Choroid plexus epithelial cell (primary cell): ENCODE results near the gene CST6.

Source experiments
- DNase-seq: peaks from one replicate; pipeline ENCODE4 v3.0.0-alpha.2; 2010; ENCODE audit warnings: low read depth
- H3K4me3 ChIP-seq: 2 replicates; pipeline ENCODE4 v1.5.1; 2011; ENCODE audit warnings: low read depth, mild to moderate bottlenecking, control low read depth, low read length, moderate library complexity
- TF ChIP-seq, protein P1 (sequence below): conservative IDR thresholded peaks from 2 replicates; pipeline ENCODE4 v1.5.1; 2011; ENCODE audit warnings: low read depth, mild to moderate bottlenecking, control low read depth, inconsistent platforms, low read length, moderate library complexity

CST6 gene

DNA sequence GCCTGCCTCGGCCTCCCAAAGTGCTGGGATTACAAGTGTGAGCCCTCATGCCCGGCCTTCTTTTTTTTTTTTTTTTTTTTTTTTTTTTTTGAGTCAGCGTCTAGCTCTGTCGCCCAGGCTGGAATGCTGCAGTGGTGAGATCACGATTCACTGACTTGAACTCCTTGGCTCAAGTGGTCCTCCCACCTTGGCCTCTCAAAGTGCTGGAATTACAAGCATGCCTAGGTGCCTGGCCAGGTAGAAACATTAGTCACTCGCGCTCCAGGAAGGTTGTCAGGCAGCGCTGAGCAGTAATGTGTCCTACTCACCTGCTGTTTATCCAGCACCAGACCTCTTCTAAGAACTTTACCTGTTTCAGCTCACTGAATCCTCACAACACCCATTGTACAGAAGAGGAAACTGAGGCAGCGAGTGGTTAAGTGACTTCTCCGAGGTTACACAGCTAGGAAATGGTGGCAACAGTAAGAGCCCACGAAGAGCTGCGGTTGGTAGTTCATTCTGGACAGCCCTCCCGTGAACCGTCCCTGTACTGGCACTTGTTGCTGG, 496 bp upstream of the CST6 start:
- peak; percentile 36 for DNase-seq
- TF ChIP-seq, protein P1, sequence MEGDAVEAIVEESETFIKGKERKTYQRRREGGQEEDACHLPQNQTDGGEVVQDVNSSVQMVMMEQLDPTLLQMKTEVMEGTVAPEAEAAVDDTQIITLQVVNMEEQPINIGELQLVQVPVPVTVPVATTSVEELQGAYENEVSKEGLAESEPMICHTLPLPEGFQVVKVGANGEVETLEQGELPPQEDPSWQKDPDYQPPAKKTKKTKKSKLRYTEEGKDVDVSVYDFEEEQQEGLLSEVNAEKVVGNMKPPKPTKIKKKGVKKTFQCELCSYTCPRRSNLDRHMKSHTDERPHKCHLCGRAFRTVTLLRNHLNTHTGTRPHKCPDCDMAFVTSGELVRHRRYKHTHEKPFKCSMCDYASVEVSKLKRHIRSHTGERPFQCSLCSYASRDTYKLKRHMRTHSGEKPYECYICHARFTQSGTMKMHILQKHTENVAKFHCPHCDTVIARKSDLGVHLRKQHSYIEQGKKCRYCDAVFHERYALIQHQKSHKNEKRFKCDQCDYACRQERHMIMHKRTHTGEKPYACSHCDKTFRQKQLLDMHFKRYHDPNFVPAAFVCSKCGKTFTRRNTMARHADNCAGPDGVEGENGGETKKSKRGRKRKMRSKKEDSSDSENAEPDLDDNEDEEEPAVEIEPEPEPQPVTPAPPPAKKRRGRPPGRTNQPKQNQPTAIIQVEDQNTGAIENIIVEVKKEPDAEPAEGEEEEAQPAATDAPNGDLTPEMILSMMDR = no peak
- no peak overlapping the region for H3K4me3 ChIP-seq

DNA sequence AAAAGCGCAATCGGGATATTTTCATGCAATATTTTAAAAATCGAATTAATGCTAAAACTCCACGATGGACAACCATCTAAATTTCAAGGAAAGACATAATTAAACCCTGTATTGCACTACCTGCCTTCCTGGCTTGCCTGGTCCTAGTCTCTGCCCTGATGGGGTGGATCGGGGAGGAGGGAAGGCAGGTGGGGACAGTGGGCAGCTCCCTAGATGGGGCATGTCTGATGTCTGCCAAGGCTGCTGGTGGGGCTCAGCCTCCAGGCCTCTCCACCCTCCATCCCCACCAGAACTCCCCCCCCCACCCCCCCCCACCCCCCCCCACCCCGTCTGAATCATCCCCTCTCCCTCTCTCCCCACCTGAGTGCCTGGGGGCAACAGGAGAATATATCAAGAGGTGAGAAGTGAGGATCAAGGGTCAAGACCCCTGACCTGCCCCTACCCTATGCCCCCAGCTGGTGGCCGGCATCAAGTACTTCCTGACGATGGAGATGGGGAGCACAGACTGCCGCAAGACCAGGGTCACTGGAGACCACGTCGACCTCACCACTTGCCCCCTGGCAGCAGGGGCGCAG, 650 bp downstream of the CST6 start:
- no peak for DNase-seq
- no peak overlapping the region for H3K4me3 ChIP-seq
- TF ChIP-seq, protein P1 = no peak

DNA sequence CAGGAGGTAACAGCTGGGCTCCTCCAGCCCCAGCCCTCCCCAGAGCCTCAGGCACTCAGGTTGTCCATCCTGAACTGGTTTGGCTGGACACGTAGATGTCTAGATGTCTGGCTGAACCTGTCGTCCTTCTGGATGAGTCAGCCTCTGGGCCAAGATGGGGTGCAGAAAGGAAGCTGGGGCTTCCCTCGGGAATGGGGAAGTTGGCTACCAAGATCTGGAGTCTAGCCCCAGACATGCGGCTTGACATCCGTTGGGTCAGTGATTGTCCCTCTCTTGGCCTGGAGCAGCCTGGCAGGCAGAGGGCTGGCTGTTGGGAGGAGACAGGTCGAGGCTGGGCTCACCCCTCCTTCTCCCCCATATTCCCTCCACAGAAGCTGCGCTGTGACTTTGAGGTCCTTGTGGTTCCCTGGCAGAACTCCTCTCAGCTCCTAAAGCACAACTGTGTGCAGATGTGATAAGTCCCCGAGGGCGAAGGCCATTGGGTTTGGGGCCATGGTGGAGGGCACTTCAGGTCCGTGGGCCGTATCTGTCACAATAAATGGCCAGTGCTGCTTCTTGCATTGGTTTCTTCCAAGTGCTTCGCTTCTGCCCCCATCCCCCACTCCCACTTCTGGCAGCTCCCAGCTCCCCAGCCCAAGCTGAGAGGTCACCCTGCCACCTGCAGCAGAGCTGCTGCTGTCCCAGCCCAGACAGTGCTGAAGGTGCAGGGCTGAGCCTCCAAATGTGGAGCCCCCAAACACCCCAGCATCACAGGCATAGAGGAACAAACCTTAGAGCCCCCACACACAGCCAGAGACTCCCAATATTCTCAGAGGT, 1.3 kb downstream of the CST6 start:
- DNase-seq = no peak
- TF ChIP-seq, protein P1 = no peak
- no peak overlapping the region for H3K4me3 ChIP-seq

DNA sequence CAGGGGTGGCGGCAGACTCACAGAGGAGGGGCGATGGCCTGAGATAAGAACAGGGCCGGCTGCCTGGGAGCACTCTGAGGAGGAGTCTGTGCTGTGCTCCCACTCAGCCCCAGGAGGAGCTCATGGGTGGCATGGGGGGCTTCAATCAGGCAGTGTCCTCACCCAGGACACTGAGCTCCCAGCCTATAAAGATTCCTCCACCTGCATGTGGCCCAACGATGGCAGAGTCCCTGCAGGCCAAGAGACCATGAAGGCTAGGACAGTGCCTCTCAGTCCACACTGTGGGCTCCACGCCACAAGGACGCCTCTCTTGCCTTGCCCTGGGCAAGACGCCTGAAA, 1.9 kb downstream of the CST6 start:
- no peak overlapping the region for H3K4me3 ChIP-seq
- TF ChIP-seq, protein P1 = no peak
- no peak for DNase-seq

DNA sequence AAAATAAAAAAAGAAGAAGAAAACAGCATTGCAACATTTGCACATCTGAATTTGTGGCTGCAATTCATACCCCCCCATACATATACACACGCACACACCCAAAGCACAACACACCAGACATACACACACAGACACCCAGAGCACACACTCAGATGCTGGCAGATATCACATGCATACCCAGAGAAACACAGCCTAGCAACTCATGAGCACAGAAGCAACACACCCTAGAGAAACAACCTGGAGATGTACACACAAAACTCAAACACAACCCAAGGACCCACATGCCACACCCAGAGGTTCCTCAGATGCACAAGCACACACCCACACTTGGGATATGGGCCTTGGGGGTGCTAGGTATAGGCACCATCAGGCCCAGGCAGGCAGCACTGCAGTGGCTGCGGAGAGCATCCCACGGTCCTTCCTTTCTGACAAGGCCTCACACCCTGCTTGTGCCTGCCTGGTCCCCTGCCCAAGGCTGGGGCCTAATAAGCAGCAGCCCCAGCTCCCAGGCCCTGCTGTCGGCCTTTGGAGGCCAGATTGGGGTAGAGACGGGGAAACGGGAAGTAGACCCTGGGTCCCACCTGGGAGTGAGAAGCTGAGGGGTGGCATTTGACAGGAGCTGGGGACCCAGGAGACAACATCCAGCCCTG, 3.1 kb downstream of the CST6 start:
- DNase-seq = no peak
- TF ChIP-seq, protein P1 = no peak
- no peak overlapping the region for H3K4me3 ChIP-seq

DNA sequence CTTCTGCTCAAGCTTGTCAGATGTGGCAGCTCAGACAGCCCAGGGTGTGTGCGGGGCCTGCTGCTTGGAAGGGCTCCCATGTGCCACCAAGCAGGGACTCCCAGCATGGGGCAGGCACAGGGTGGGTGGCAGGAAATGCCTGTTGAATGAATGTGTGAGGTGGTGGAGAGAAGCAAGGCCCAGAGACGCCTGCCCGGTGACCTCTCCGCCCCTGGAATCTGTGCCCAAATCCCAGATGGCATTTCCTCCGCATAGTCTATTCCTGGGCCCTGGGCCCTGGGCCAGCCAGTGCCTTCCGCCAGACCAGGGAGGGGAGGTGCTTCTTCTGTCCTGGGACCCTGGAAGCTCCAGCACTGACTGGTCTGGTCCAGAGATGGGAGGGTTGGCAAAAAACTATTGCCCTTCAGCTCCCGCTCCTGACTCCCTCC, 3.7 kb downstream of the CST6 start:
- H3K4me3 ChIP-seq = no peak overlapping the region
- TF ChIP-seq, protein P1 = no peak
- no peak for DNase-seq
